ENCODE measurements around the gene C6orf47. TPM values are rescaled to one million over a fixed set of nuclear protein-coding genes. Genes with fewer than 3 reads are reported as not detected.
A peak's percentile ranks its signal among the peaks of the same experiment; 100 is the strongest.
"Not testable (repeated sequence)": the region's sequence is repeated elsewhere in the genome, so short reads cannot be mapped to it uniquely, and the experiment has no call there.

The C6orf47 gene, protein sequence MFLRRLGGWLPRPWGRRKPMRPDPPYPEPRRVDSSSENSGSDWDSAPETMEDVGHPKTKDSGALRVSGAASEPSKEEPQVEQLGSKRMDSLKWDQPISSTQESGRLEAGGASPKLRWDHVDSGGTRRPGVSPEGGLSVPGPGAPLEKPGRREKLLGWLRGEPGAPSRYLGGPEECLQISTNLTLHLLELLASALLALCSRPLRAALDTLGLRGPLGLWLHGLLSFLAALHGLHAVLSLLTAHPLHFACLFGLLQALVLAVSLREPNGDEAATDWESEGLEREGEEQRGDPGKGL
- total RNA-seq = 26.5 TPM
- polyA plus RNA-seq (ENCODE audit: insufficient read depth, low read depth, low replicate concordance) = 25.5 TPM
- long read RNA-seq, donor 1, transcript C6orf47-202 (1 exons, 2,475 nt) = major isoform, 11 of 11 reads
- long read RNA-seq, donor 1, partial matches to known transcripts = 0 of 11 reads
- long read RNA-seq, donor 1, other reads (novel, unspliced or antisense) = 0 of 11 reads
- long read RNA-seq, donor 2, transcript C6orf47-202 (1 exons, 2,475 nt) = major isoform, 19 of 19 reads
- long read RNA-seq, donor 2, partial matches to known transcripts = 0 of 19 reads
- long read RNA-seq, donor 2, other reads (novel, unspliced or antisense) = 0 of 19 reads
- long read RNA-seq, donor 3, transcript C6orf47-202 (1 exons, 2,475 nt) = major isoform, 26 of 26 reads
- long read RNA-seq, donor 3, partial matches to known transcripts = 0 of 26 reads
- long read RNA-seq, donor 3, other reads (novel, unspliced or antisense) = 0 of 26 reads
- long read RNA-seq, donor 4, transcript C6orf47-202 (1 exons, 2,475 nt) = major isoform, 19 of 19 reads
- long read RNA-seq, donor 4, partial matches to known transcripts = 0 of 19 reads
- long read RNA-seq, donor 4, other reads (novel, unspliced or antisense) = 0 of 19 reads
- long read RNA-seq, donor 5, partial matches to known transcripts = 0 of 2 reads
- long read RNA-seq, donor 5, other reads (novel, unspliced or antisense) = 0 of 2 reads
- long read RNA-seq, donor 6, transcript C6orf47-202 (1 exons, 2,475 nt) = major isoform, 6 of 6 reads
- long read RNA-seq, donor 6, partial matches to known transcripts = 0 of 6 reads
- long read RNA-seq, donor 6, other reads (novel, unspliced or antisense) = 0 of 6 reads
- long read RNA-seq, donor 7, transcript C6orf47-202 (1 exons, 2,475 nt) = major isoform, 68 of 68 reads
- long read RNA-seq, donor 7, partial matches to known transcripts = 0 of 68 reads
- long read RNA-seq, donor 7, other reads (novel, unspliced or antisense) = 0 of 68 reads
- long read RNA-seq, donor 8, transcript C6orf47-202 (1 exons, 2,475 nt) = major isoform, 23 of 23 reads
- long read RNA-seq, donor 8, partial matches to known transcripts = 0 of 23 reads
- long read RNA-seq, donor 8, other reads (novel, unspliced or antisense) = 0 of 23 reads
- long read RNA-seq, donor 9, transcript C6orf47-202 (1 exons, 2,475 nt) = major isoform, 13 of 13 reads
- long read RNA-seq, donor 9, partial matches to known transcripts = 0 of 13 reads
- long read RNA-seq, donor 9, other reads (novel, unspliced or antisense) = 0 of 13 reads
- long read RNA-seq, donor 10, transcript C6orf47-202 (1 exons, 2,475 nt) = major isoform, 18 of 18 reads
- long read RNA-seq, donor 10, partial matches to known transcripts = 0 of 18 reads
- long read RNA-seq, donor 10, other reads (novel, unspliced or antisense) = 0 of 18 reads

DNA sequence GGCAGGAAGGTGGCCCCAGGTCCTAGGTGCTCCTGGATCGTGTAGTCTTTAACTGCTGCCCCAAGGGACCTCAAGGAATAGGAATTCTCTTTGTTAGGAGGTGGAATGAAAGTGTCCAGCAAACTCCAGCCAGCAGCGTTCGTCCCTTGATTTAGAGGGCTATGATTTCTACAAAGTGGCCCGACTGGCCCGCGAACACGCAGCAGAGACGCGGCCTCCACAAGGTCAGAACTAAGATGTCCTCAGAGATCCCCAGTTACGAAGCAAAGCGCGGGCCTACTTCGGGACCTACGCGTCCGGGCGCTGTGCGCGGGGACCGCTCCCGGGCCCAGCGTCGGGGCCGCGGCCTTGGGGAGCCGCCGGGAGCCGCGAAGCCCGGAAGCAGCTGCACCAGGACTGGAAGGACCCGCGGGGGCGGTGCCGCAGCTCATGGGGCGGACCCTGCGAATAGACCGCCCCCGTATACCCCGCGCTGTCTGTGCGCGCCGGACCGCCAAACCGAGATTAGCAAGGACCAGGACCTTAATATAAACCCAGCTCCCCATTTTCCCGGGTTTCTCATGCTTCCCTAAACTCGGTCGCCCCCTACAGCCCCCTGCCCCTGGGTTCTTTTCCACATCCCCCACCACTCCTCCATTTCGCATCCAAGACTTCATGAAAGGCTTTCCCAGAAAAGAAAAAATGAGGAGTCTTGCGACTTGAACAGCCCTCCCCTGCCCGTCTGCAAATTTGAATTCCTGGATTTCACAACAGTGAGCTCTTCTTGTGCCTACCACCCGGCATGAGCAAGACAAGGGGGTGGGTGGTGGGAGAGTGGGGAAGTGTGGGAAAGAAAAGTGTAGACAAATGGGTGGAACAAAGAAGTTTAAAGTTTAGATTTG, at the start of gene C6orf47:
C6orf47 (minus strand) TSS at position 398 of the 881 bp plus-strand sequence. CDS start 831 bp downstream, outside the sequence.
- H3K4me1 ChIP-seq (ENCODE audit: control insufficient read depth in 2 of 3, insufficient read depth in 2 of 3, low read depth in 1 of 3, low read length in 3 of 3) = peaks cover 0 to 50% (median 33%) of the 10 kb centered on the region in 3 donors
- intact Hi-C loops (cut with DNase I) = no loop called here
- H3K9ac ChIP-seq (ENCODE audit: low read length in 3 of 3) = peak within 1 kb of the TSS; percentile 80 to 95 (median 86)
- peaks cover 0 to 7% (median 6%) of the 10 kb centered on the region in 3 donors for H3K36me3 ChIP-seq (ENCODE audit: control insufficient read depth in 2 of 3, insufficient read depth in 3 of 3, low read length in 3 of 3)
- TF ChIP-seq, protein P1, sequence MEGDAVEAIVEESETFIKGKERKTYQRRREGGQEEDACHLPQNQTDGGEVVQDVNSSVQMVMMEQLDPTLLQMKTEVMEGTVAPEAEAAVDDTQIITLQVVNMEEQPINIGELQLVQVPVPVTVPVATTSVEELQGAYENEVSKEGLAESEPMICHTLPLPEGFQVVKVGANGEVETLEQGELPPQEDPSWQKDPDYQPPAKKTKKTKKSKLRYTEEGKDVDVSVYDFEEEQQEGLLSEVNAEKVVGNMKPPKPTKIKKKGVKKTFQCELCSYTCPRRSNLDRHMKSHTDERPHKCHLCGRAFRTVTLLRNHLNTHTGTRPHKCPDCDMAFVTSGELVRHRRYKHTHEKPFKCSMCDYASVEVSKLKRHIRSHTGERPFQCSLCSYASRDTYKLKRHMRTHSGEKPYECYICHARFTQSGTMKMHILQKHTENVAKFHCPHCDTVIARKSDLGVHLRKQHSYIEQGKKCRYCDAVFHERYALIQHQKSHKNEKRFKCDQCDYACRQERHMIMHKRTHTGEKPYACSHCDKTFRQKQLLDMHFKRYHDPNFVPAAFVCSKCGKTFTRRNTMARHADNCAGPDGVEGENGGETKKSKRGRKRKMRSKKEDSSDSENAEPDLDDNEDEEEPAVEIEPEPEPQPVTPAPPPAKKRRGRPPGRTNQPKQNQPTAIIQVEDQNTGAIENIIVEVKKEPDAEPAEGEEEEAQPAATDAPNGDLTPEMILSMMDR (IDR thresholded peaks at IDR 0.05; ENCODE audit: borderline replicate concordance, extremely low read depth, insufficient read depth) = no peak
- FAIRE-seq = no peak
- peak within 1 kb of the TSS; percentile 84 to 90 for H3K27ac ChIP-seq (ENCODE audit: low read depth in 2 of 2, low read length in 2 of 2)
- peak; percentile 90 to 96 (median 93) for DNase-seq
- H3K27me3 ChIP-seq (ENCODE audit: control insufficient read depth, insufficient read depth, low read length) = no peaks in the 10 kb centered on the region
- no peaks in the 10 kb centered on the region for H3K9me3 ChIP-seq (ENCODE audit: control insufficient read depth in 2 of 3, insufficient read depth in 1 of 3, low read length in 3 of 3)
- H3K4me3 ChIP-seq (ENCODE audit: low read length in 3 of 3) = peak within 1 kb of the TSS; percentile 92 to 98 (median 93)

DNA sequence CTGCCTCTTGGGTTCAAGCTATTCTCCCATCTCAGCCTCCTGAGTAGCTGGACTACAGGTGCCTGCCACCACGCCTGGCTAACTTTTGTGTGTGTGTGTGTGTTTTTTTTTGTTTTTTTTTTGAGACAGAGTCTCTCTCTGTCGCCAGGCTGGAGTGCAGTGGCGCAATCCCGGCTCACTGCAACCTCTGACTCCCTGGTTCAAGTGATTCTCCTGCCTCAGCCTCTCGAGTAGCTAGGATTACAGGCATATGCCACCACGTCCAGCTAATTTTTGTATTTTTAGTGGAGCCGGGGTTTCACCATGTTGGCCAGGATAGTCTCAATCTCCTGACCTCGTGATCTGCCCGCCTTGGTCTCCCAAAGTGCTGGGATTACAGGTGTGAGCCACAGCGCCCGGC, 48.6 kb upstream of the C6orf47 start:
- H3K4me3 ChIP-seq (ENCODE audit: low read length in 3 of 3); H3K27me3 ChIP-seq (ENCODE audit: control insufficient read depth, insufficient read depth, low read length); H3K9me3 ChIP-seq (ENCODE audit: control insufficient read depth in 2 of 3, insufficient read depth in 1 of 3, low read length in 3 of 3); H3K4me1 ChIP-seq (ENCODE audit: control insufficient read depth in 2 of 3, insufficient read depth in 2 of 3, low read depth in 1 of 3, low read length in 3 of 3); H3K27ac ChIP-seq (ENCODE audit: low read depth in 2 of 2, low read length in 2 of 2); DNase-seq; FAIRE-seq; H3K36me3 ChIP-seq (ENCODE audit: control insufficient read depth in 2 of 3, insufficient read depth in 3 of 3, low read length in 3 of 3); intact Hi-C loops (cut with DNase I); H3K9ac ChIP-seq (ENCODE audit: low read length in 3 of 3): not testable (repeated sequence)

DNA sequence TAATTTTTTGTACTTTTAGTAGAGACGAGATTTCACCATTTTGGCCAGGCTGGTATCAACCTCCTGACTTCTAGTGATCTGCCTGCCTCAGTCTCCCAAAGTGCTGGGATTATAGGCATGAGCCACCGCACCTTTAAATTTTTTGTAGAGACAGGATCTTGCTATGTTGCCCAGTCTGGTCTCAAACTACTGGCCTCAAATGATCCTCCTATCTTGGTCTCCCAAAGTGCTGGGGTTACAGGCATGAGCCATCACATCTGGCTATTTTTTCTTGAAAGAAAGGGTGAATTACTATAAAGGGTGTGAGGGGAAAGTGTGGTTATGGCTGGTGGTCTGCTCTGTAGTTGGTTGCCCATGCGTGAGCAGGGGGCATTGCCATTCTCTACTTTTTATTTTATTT, 47.6 kb upstream of the C6orf47 start:
- intact Hi-C loops (cut with DNase I) = no loop called here
- H3K4me3 ChIP-seq (ENCODE audit: low read length in 3 of 3) = no peak overlapping the region
- no peaks in the 10 kb centered on the region for H3K9me3 ChIP-seq (ENCODE audit: control insufficient read depth in 2 of 3, insufficient read depth in 1 of 3, low read length in 3 of 3)
- no peak overlapping the region for H3K27ac ChIP-seq (ENCODE audit: low read depth in 2 of 2, low read length in 2 of 2)
- no peak for FAIRE-seq
- DNase-seq = no peak
- no peaks in the 10 kb centered on the region for H3K4me1 ChIP-seq (ENCODE audit: control insufficient read depth in 2 of 3, insufficient read depth in 2 of 3, low read depth in 1 of 3, low read length in 3 of 3)
- TF ChIP-seq, protein P1 (IDR thresholded peaks at IDR 0.05; ENCODE audit: borderline replicate concordance, extremely low read depth, insufficient read depth) = no peak
- no peak overlapping the region for H3K9ac ChIP-seq (ENCODE audit: low read length in 3 of 3)
- H3K27me3 ChIP-seq (ENCODE audit: control insufficient read depth, insufficient read depth, low read length) = no peaks in the 10 kb centered on the region
- no peaks in the 10 kb centered on the region for H3K36me3 ChIP-seq (ENCODE audit: control insufficient read depth in 2 of 3, insufficient read depth in 3 of 3, low read length in 3 of 3)

All from kidney (tissue), 22 donors.